OCI-LY7 (cell line): ENCODE data around the gene RNF150. TPM values are rescaled to one million over a fixed set of nuclear protein-coding genes. Genes with fewer than 3 reads are reported as not detected.
"Not testable (repeated sequence)": the region's sequence is repeated elsewhere in the genome, so short reads cannot be mapped to it uniquely, and the experiment has no call there.

ENCODE experiments used
- BruUV-seq: library from RNA; stranded (reverse); fragments of 400-500 nt; replicated peaks from 2 replicates; lab custom pipeline; 2021; lab: Mats Ljungman, UMichigan
- CTCF ChIA-PET: fragments of 300-600 bp; sonication (Branson Sonifier 250); formaldehyde crosslinking; loops from one replicate; lab custom pipeline; 2022; ENCODE audit warnings: antibody characterized with exemption; ENCODE audit not compliant: unreplicated experiment; lab: Charles Lee
- POLR2A ChIA-PET: fragments of 300-600 bp; sonication (Branson Sonifier 250); formaldehyde crosslinking; loops from one replicate; lab custom pipeline; 2022; ENCODE audit warnings: antibody characterized with exemption; lab: Charles Lee
- DNase-seq: peaks from one replicate; pipeline ENCODE4 v3.0.0-alpha.2; 2015; ENCODE audit warnings: low spot score
- H2AFZ ChIP-seq: fragments of 200-600 bp; sonication (generic), shearing (Covaris generic); 2 replicates; pipeline ENCODE4 v1.6.1; 2014; ENCODE audit warnings: mild to moderate bottlenecking, antibody characterized with exemption, low read length, moderate library complexity
- H3K27ac ChIP-seq: fragments of 200-600 bp; sonication (generic); 2 replicates; pipeline ENCODE4 v1.5.1; 2014; ENCODE audit warnings: mixed run types, low read depth, mild to moderate bottlenecking, moderate library complexity, low read length, inconsistent platforms; ENCODE audit not compliant: poor library complexity, severe bottlenecking
- H3K36me3 ChIP-seq: fragments of 200-600 bp; sonication (generic); 2 replicates; pipeline ENCODE4 v1.6.1; 2014; ENCODE audit warnings: mild to moderate bottlenecking, antibody characterized with exemption, low read length, moderate library complexity, mixed read lengths; ENCODE audit not compliant: insufficient read depth
- H3K4me1 ChIP-seq: fragments of 200-600 bp; sonication (generic); 2 replicates; pipeline ENCODE4 v1.5.1; 2014; ENCODE audit warnings: mild to moderate bottlenecking, low read length; ENCODE audit not compliant: insufficient read depth, poor library complexity, severe bottlenecking
- H3K4me2 ChIP-seq: fragments of 200-600 bp; sonication (generic); 2 replicates; pipeline ENCODE4 v1.6.1; 2014; ENCODE audit warnings: mild to moderate bottlenecking, low read length
- H3K4me3 ChIP-seq: fragments of 200-600 bp; sonication (generic); 2 replicates; pipeline ENCODE4 v1.5.1; 2014; ENCODE audit warnings: mild to moderate bottlenecking, low read depth, low read length; ENCODE audit not compliant: poor library complexity, severe bottlenecking
- H3K79me2 ChIP-seq: fragments of 200-600 bp; sonication (generic); 2 replicates; pipeline ENCODE4 v1.6.1; 2016; ENCODE audit warnings: low read depth, mild to moderate bottlenecking, low read length, moderate library complexity, mixed read lengths; ENCODE audit not compliant: insufficient read depth
- H3K9me2 ChIP-seq: fragments of 200-600 bp; sonication (generic); 2 replicates; pipeline ENCODE4 v1.6.1; 2016; ENCODE audit warnings: mild to moderate bottlenecking, low read length, mixed read lengths; ENCODE audit not compliant: insufficient read depth
- H3K9me3 ChIP-seq: fragments of 200-600 bp; sonication (generic); 2 replicates; pipeline ENCODE4 v1.6.1; 2014; ENCODE audit warnings: mild to moderate bottlenecking, mixed run types, low read length, mixed read lengths
- H4K20me1 ChIP-seq: fragments of 200-600 bp; sonication (generic); 2 replicates; pipeline ENCODE4 v1.6.1; 2014; ENCODE audit warnings: mild to moderate bottlenecking, antibody characterized with exemption, low read length, moderate library complexity, mixed read lengths; ENCODE audit not compliant: insufficient read depth
- CTCF ChIP-seq: fragments of 200-600 bp; sonication (generic); conservative IDR thresholded peaks from 2 replicates; pipeline ENCODE4 v1.5.1; 2014; ENCODE audit warnings: mild to moderate bottlenecking, antibody characterized with exemption, low read length, moderate library complexity, mixed read lengths
- EZH2phosphoT487 ChIP-seq: fragments of 200-600 bp; sonication (generic); IDR thresholded peaks from 2 replicates; pipeline ENCODE4 v1.6.1; 2018; ENCODE audit warnings: low read depth, borderline replicate concordance, mild to moderate bottlenecking, mixed run types, antibody characterized with exemption, low read length, moderate library complexity, mixed read lengths
- intact Hi-C: fragments of 100-400 bp; cut with micrococcal nuclease; formaldehyde crosslinking; loops from one replicate; pipeline ENCODE4 v1.10.0; 2022; ENCODE audit not compliant: unreplicated experiment
- total RNA-seq, 2 experiments: library from RNA; depleted of rRNA in 1 of 2; stranded (reverse); fragments of >200 nt in 1 of 2; shearing (Covaris generic) in 1 of 2; gene quantifications; 2 replicates each; pipeline ENCODE4 v1.2.3, GENCODE V29; 2014 to 2022

Gene RNF150
- total RNA-seq, 2 experiments from 2014 or later, result not detected

DNA sequence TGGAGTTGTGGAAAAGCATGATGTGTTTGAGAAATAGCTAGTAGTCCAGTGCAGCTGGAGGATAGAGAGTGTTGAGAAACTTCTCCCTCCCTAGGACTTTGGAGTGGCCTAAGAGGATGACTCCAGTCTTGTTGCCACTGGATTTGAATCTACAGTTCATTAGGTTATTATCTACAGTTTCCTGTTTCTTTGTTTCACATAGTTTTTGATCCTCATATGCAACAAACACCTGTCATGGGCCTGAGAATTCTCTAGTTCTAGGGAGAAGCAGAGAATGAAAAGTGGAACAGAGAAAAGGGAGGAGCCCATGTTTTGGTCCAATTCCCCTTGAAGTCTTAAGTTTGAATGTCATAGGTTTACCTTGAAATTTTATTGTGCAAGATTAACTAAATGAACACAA is 303.4 kb downstream of the RNF150 start:
- peak overlapping the region; percentile 42 for H3K4me3 ChIP-seq
- H3K9me2 ChIP-seq, result no peaks in the 10 kb centered on the region
- no TSS peak for BruUV-seq
- H3K27ac ChIP-seq, result peak overlapping the region; percentile 88
- no peaks in the 10 kb centered on the region for H4K20me1 ChIP-seq
- intact Hi-C loops, result loop anchor here (2.0 kb wide), 1 partner anchor 23 kb away; no protein-coding TSS in a partner anchor
- H2AFZ ChIP-seq, result peak overlapping the region; percentile 17; the same call in 1 of the 2 replicates
- DNase-seq, result peak; percentile 86
- ChIA-PET POLR2A (interaction anchor here (1.0 to 7.4 kb wide), 8 partner anchors 10 to 110 kb away, joined by 3 to 76 read pairs (median 4); no protein-coding TSS in a partner anchor), CTCF (interaction anchor here (1.0 kb wide), 1 partner anchor 28 kb away, joined by 3 read pairs; no protein-coding TSS in a partner anchor)
- peaks cover 68% of the 10 kb centered on the region for H3K4me1 ChIP-seq
- H3K79me2 ChIP-seq, result no peaks in the 10 kb centered on the region
- H3K9me3 ChIP-seq, result peaks cover 39% of the 10 kb centered on the region; the same call in 1 of the 2 replicates
- H3K36me3 ChIP-seq, result peaks cover 11% of the 10 kb centered on the region; the same call in 1 of the 2 replicates
- H3K4me2 ChIP-seq, result peak overlapping the region; percentile 62
- TF ChIP-seq CTCF, result no peak
- no peak for TF ChIP-seq EZH2phosphoT487

GRCh38 chr4:140826701-140827027 is 306.6 kb downstream of the RNF150 start:
- H3K36me3 ChIP-seq, result peaks cover 11% of the 10 kb centered on the region; the same call in 1 of the 2 replicates
- peak overlapping the region; percentile 62; the same call in 1 of the 2 replicates for H2AFZ ChIP-seq
- 0 out of 2 replicates have a peak overlapping the region, but pooled peaks have one; percentile 6 for H3K4me2 ChIP-seq
- H3K4me3 ChIP-seq, result no peak overlapping the region
- POLR2A ChIA-PET, result interaction anchor here (0.6 to 7.4 kb wide), 12 partner anchors 9 to 276 kb away, joined by 3 to 76 read pairs (median 6); no protein-coding TSS in a partner anchor
- peaks cover 70% of the 10 kb centered on the region for H3K4me1 ChIP-seq
- peaks cover 41% of the 10 kb centered on the region; the same call in 1 of the 2 replicates for H3K9me3 ChIP-seq
- intact Hi-C loops, result no loop called here
- DNase-seq, result no peak
- CTCF ChIA-PET, result interaction anchor here (0.6 to 1.4 kb wide), 3 partner anchors 15 to 73 kb away, joined by 3 to 4 read pairs (median 4); no protein-coding TSS in a partner anchor
- no peaks in the 10 kb centered on the region for H3K79me2 ChIP-seq
- H3K27ac ChIP-seq, result peak overlapping the region; percentile 62
- H3K9me2 ChIP-seq, result no peaks in the 10 kb centered on the region
- no TSS peak for BruUV-seq
- no peak for TF ChIP-seq CTCF
- TF ChIP-seq EZH2phosphoT487, result no peak
- H4K20me1 ChIP-seq, result no peaks in the 10 kb centered on the region

DNA sequence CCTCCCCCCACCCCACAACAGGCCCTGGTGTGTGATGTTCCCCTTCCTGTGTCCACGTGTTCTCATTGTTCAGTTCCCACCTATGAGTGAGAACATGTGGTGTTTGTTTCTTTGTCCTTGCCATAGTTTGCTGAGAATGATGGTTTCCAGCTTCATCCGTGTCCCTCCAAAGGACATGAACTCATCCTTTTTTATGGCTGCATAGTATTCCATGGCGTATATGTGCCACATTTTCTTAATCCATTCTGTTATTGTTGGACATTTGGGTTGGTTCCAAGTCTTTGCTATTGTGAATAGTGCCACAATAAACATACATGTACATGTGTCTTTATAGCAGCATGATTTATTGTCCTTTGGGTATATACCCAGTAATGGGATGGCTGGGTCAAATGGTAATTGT is 312.7 kb downstream of the RNF150 start:
- DNase-seq, H3K4me2 ChIP-seq, H3K36me3 ChIP-seq, H3K79me2 ChIP-seq, H3K9me3 ChIP-seq, H3K9me2 ChIP-seq, H3K27ac ChIP-seq, CTCF ChIA-PET, BruUV-seq, H3K4me3 ChIP-seq, intact Hi-C loops, H4K20me1 ChIP-seq, H2AFZ ChIP-seq: not testable (repeated sequence)
- POLR2A ChIA-PET, result interaction anchor here (0.9 kb wide), 1 partner anchor 10 kb away, joined by 3 read pairs; no protein-coding TSS in a partner anchor
- peaks cover 35% of the 10 kb centered on the region for H3K4me1 ChIP-seq
